H1 (cell line): ENCODE data around the gene KAT2A. TPM values are rescaled to one million over a fixed set of nuclear protein-coding genes. Genes with fewer than 3 reads are reported as not detected.

Experiments
- CTCF ChIA-PET: fragments of 300-600 bp; sonication (Branson Sonifier 250); formaldehyde crosslinking; loops from one replicate; lab custom pipeline; 2021; ENCODE audit not compliant: partially characterized antibody; lab: Charles Lee
- POLR2A ChIA-PET: fragments of 300-600 bp; sonication (Branson Sonifier 250); formaldehyde crosslinking; loops from one replicate; lab custom pipeline; 2021; ENCODE audit warnings: inconsistent platforms; ENCODE audit not compliant: partially characterized antibody; lab: Charles Lee
- DNase-seq, 2 experiments: peaks; one replicate each; pipeline versions ENCODE4 v3.0.0 to v3.0.0-alpha.2; 2010 to 2022; ENCODE audit warnings: low spot score in 2 of 2, low read depth in 1 of 2, mixed read lengths in 1 of 2
- FAIRE-seq: peaks from 2 replicates; lab custom pipeline; 2011; peaks lifted over from hg19 to GRCh38; lab: Jason Lieb, UNC
- H2AFZ ChIP-seq: 2 replicates; pipeline ENCODE4 v1.8.1; 2012; ENCODE audit warnings: low read length, inconsistent platforms
- H2AK5ac ChIP-seq: 2 replicates; pipeline ENCODE4 v1.6.1; 2013; ENCODE audit warnings: low read depth, low read length
- H2BK120ac ChIP-seq: replicated peaks from 2 replicates; pipeline ENCODE3; 2013; ENCODE audit warnings: low read depth, low read length, inconsistent platforms
- H2BK12ac ChIP-seq: 2 replicates; pipeline ENCODE4 v1.6.1; 2013; ENCODE audit warnings: low read depth, low read length
- H2BK15ac ChIP-seq: 2 replicates; pipeline ENCODE4 v1.6.1; 2013; ENCODE audit warnings: low read length
- H2BK20ac ChIP-seq: 2 replicates; pipeline ENCODE4 v1.6.1; 2013; ENCODE audit warnings: low read length
- H2BK5ac ChIP-seq: 2 replicates; pipeline ENCODE4 v1.6.1; 2013; ENCODE audit warnings: low read depth, low read length
- H3K14ac ChIP-seq: 2 replicates; pipeline ENCODE4 v1.6.1; 2013; ENCODE audit warnings: inconsistent platforms; ENCODE audit not compliant: insufficient read length
- H3K18ac ChIP-seq: 2 replicates; pipeline ENCODE4 v1.6.1; 2013; ENCODE audit warnings: low read length; ENCODE audit errors: extremely low read depth
- H3K23ac ChIP-seq: 2 replicates; pipeline ENCODE4 v1.6.1; 2013; ENCODE audit warnings: inconsistent platforms; ENCODE audit not compliant: insufficient read length
- H3K23me2 ChIP-seq: 2 replicates; pipeline ENCODE4 v1.6.1; 2013; ENCODE audit warnings: low read depth, low read length
- H3K27ac ChIP-seq: 2 replicates; pipeline ENCODE4 v1.6.1; 2011; ENCODE audit warnings: low read depth, low read length, inconsistent platforms
- H3K27me3 ChIP-seq, 4 experiments: replicated peaks in 1 of 4; 1 replicate in 1 of 4; 2 replicates in 3 of 4; pipeline versions ENCODE4 v1.6.1 to v1.8.1; 2011 to 2013; ENCODE audit warnings: low read length in 3 of 4, mild to moderate bottlenecking in 3 of 4, inconsistent platforms in 2 of 4, mixed read lengths in 2 of 4, moderate library complexity in 1 of 4; ENCODE audit not compliant: control insufficient read depth in 3 of 4, insufficient read depth in 3 of 4; ENCODE audit errors: extremely low read depth in 1 of 4
- H3K36me3 ChIP-seq, 4 experiments: 2 replicates each; pipeline versions ENCODE4 v1.6.1 to v1.8.1; 2011 to 2013; ENCODE audit warnings: mild to moderate bottlenecking in 4 of 4, low read length in 3 of 4, moderate library complexity in 2 of 4, control low read depth in 1 of 4, inconsistent platforms in 1 of 4; ENCODE audit not compliant: insufficient read depth in 4 of 4, control insufficient read depth in 2 of 4
- H3K4ac ChIP-seq: replicated peaks from 2 replicates; pipeline ENCODE3; 2013; ENCODE audit warnings: low read length, low read depth, mixed read lengths, inconsistent platforms; ENCODE audit not compliant: insufficient read length
- H3K4me1 ChIP-seq, 4 experiments: replicated peaks in 1 of 4; 1 replicate in 1 of 4; 2 replicates in 3 of 4; pipeline versions ENCODE4 v1.6.1 to v1.8.1; 2011 to 2013; ENCODE audit warnings: low read length in 3 of 4, inconsistent platforms in 2 of 4, mixed read lengths in 1 of 4; ENCODE audit not compliant: insufficient read depth in 4 of 4, control insufficient read depth in 3 of 4
- H3K4me2 ChIP-seq, 2 experiments: 2 replicates each; pipeline versions ENCODE4 v1.6.1 to v1.8.1; 2011 to 2013; ENCODE audit warnings: low read depth in 2 of 2, low read length in 2 of 2, control low read depth in 1 of 2, inconsistent platforms in 1 of 2, mild to moderate bottlenecking in 1 of 2; ENCODE audit not compliant: insufficient read depth in 1 of 2
- H3K4me3 ChIP-seq, 4 experiments: fragments of 200-600, 300-600 bp in 1 of 4; sonication (generic), shearing (Covaris generic), sonication (Bioruptor Twin) in 1 of 4; 2 replicates each; pipeline versions ENCODE4 v1.5.1 to v1.8.1; 2011 to 2016; ENCODE audit warnings: low read length in 4 of 4, low read depth in 3 of 4, control low read depth in 2 of 4, inconsistent platforms in 2 of 4, mild to moderate bottlenecking in 2 of 4, mixed read lengths in 1 of 4, moderate library complexity in 1 of 4; ENCODE audit not compliant: insufficient read depth in 2 of 4; ENCODE audit errors: extremely low read depth in 1 of 4
- H3K56ac ChIP-seq: replicated peaks from 2 replicates; pipeline ENCODE3; 2013; ENCODE audit warnings: low read depth, mild to moderate bottlenecking, mixed read lengths, low read length, inconsistent platforms; ENCODE audit not compliant: insufficient read length
- H3K79me1 ChIP-seq: 2 replicates; pipeline ENCODE4 v1.6.1; 2013; ENCODE audit warnings: low read depth, low read length, control low read depth
- H3K79me2 ChIP-seq, 2 experiments: 2 replicates each; pipeline versions ENCODE4 v1.6.1 to v1.8.1; 2012 to 2013; ENCODE audit warnings: low read length in 2 of 2, mild to moderate bottlenecking in 2 of 2, inconsistent platforms in 1 of 2; ENCODE audit not compliant: insufficient read depth in 2 of 2, control insufficient read depth in 1 of 2
- H3K9ac ChIP-seq, 4 experiments: replicated peaks in 1 of 4; 1 replicate in 1 of 4; 2 replicates in 3 of 4; pipeline versions ENCODE4 v1.6.1 to v1.8.1; 2011 to 2013; ENCODE audit warnings: low read depth in 3 of 4, low read length in 3 of 4, control low read depth in 2 of 4, mild to moderate bottlenecking in 2 of 4, moderate library complexity in 2 of 4, inconsistent platforms in 1 of 4; ENCODE audit errors: extremely low read depth in 1 of 4
- H3K9me3 ChIP-seq, 2 experiments: 2 replicates each; pipeline versions ENCODE4 v1.6.1 to v1.8.1; 2012 to 2013; ENCODE audit warnings: mild to moderate bottlenecking in 2 of 2, moderate library complexity in 2 of 2, control low read depth in 1 of 2, inconsistent platforms in 1 of 2, low read depth in 1 of 2, low read length in 1 of 2, mixed read lengths in 1 of 2; ENCODE audit not compliant: insufficient read depth in 2 of 2
- H4K20me1 ChIP-seq, 2 experiments: replicated peaks in 1 of 2; 2 replicates each; pipeline versions ENCODE3 to v1.8.1; 2011 to 2013; ENCODE audit warnings: inconsistent platforms in 2 of 2, low read length in 2 of 2, mild to moderate bottlenecking in 1 of 2; ENCODE audit not compliant: insufficient read depth in 2 of 2, control insufficient read depth in 1 of 2
- H4K5ac ChIP-seq: 2 replicates; pipeline ENCODE4 v1.6.1; 2013; ENCODE audit warnings: low read length, low read depth, mixed read lengths, inconsistent platforms; ENCODE audit not compliant: insufficient read length
- H4K8ac ChIP-seq: 2 replicates; pipeline ENCODE4 v1.8.0; 2013; ENCODE audit warnings: mild to moderate bottlenecking, moderate library complexity, low read length, inconsistent platforms; ENCODE audit not compliant: insufficient read depth; ENCODE audit errors: extremely low read depth
- H4K91ac ChIP-seq: replicated peaks from 2 replicates; pipeline ENCODE3; 2013; ENCODE audit warnings: low read length, mixed read lengths, inconsistent platforms; ENCODE audit not compliant: insufficient read length
- CHD1 ChIP-seq: IDR thresholded peaks from 2 replicates; pipeline ENCODE4 v1.6.1; 2012; ENCODE audit warnings: low read depth, low read length, improper control_type of control experiment
- ZNF274 ChIP-seq: IDR thresholded peaks from 2 replicates; pipeline ENCODE4 v1.7.0; 2012; ENCODE audit warnings: low read length, borderline replicate concordance; ENCODE audit errors: extremely low read depth
- WGBS, 2 experiments: shearing (Covaris generic) in 1 of 2; methylation state at CpG; one replicate each; pipeline versions ENCODE4 v1.1.6 to v1.1.7; 2013 to 2015; ENCODE audit warnings: low lambda C conversion rate in 2 of 2, mixed read lengths in 2 of 2, inconsistent platforms in 1 of 2, low coverage in 1 of 2, missing lambda C conversion rate in 1 of 2; ENCODE audit not compliant: insufficient replicate concordance in 2 of 2, insufficient coverage in 1 of 2, insufficient read length in 1 of 2; ENCODE audit errors: extremely low coverage in 1 of 2, missing lambda C conversion rate in 1 of 2; 5-methylcytosine and 5-hydroxymethylcytosine counted together
- polyA plus RNA-seq, 7 experiments: library from polyadenylated mRNA; depleted of rRNA in 3 of 7; stranded (reverse) in 5 of 7; unstranded in 2 of 7; fragments of >200 nt in 5 of 7; fragments of 200-250 nt in 2 of 7; gene quantifications; 1 replicate in 5 of 7; 2 replicates in 1 of 7; 4 replicates in 1 of 7; pipeline versions ENCODE4 v1.2.1 to v1.2.3, GENCODE V29; 2011 to 2013; ENCODE audit warnings: missing spikeins in 2 of 7, mixed read lengths in 2 of 7
- total RNA-seq: library from RNA; stranded (reverse); fragmentation: NEBNext Ultra II Directional; extraction: Animal tissue kit (Norgen Biotek cat#: 25700); gene quantifications from 2 replicates; pipeline ENCODE4 v1.2.1, GENCODE V29; 2021

The KAT2A gene
- total and polyA plus RNA-seq, 2 of the 8 experiments (the other 6 are each of a cell fraction or from before 2014, with no cell fraction given), result 34.2 to 40.1 TPM

GRCh38 chr17:42127414-42127813, 6.2 kb upstream of the KAT2A start:
- Histone ChIP-seq H3K27me3 (no peaks in the 10 kb centered on the region; a peak in 2 of 7 replicates), H3K4me2 (no peak overlapping the region), H3K18ac (no peak overlapping the region), H3K14ac (no peak overlapping the region), H2BK120ac (no peak overlapping the region), H3K23ac (no peak overlapping the region), H3K4ac (no peak overlapping the region), H3K23me2 (peaks cover 7% of the 10 kb centered on the region; the same call in 1 of the 2 replicates), H3K56ac (no peak overlapping the region), H2BK12ac (no peak overlapping the region), H4K5ac (no peak overlapping the region), H4K20me1 (peaks cover 9 to 11% of the 10 kb centered on the region in 2 experiments), H4K91ac (no peak overlapping the region), H3K27ac (no peak overlapping the region), H2AK5ac (no peak overlapping the region), H4K8ac (no peak overlapping the region), H3K9ac (no peak overlapping the region), H3K36me3 (peaks cover 6 to 47% (median 25%) of the 10 kb centered on the region in 4 experiments), H3K9me3 (no peaks in the 10 kb centered on the region), H3K79me2 (peaks cover 0 to 8% of the 10 kb centered on the region in 2 experiments; a peak in 2 of 4 replicates), H2AFZ (no peak overlapping the region), H2BK20ac (no peak overlapping the region), H3K4me1 (peaks cover 0 to 10% (median 5%) of the 10 kb centered on the region in 4 experiments; a peak in 6 of 7 replicates), H2BK15ac (no peak overlapping the region), H2BK5ac (no peak overlapping the region), H3K79me1 (peaks cover 5% of the 10 kb centered on the region; the same call in 1 of the 2 replicates), H3K4me3 (no peak overlapping the region)
- TF ChIP-seq ZNF274 (no peak), CHD1 (no peak)
- 79% methylated on average over 5 of the region's 6 CpGs; no CpG with 5 or more reads in 1 of the 2 experiments for WGBS, 2 experiments
- FAIRE-seq (no peak), DNase-seq (no peak)
- ChIA-PET POLR2A (no interaction called here), CTCF (interaction anchor here (0.9 to 22.6 kb wide), 6 partner anchors 7 to 165 kb away, joined by 3 to 323 read pairs (median 4); partner anchors contain the start of genes DNAJC7, HSPB9, KAT2A and ZNF385C)
